Natural killer cell treated with Interleukin-12 subunit alpha and Interleukin-12 subunit beta and Interleukin-15 and Interleukin-18, amount 100 ng/mL, for 72 hours (primary cell): ENCODE data around the gene IFT74. TPM values are rescaled to one million over a fixed set of nuclear protein-coding genes. Genes with fewer than 3 reads are reported as not detected.

Source experiments
- ATAC-seq, 2 donors: fragments of 150-1000 bp; cut with Tn5 transposase in 1 of 2; sonication (Bioruptor Pico), chemical (Tn5 transposase) in 1 of 2; 2 replicates each; pipeline ENCODE4 v1.10.0; 2021
- DNase-seq: peaks from one replicate; pipeline ENCODE4 v3.0.0; 2022; ENCODE audit warnings: low spot score
- H3K27ac Mint-ChIP-seq, 2 donors: 1 replicate in 1 of 2; 2 replicates in 1 of 2; pipeline ENCODE4 v1.8.0; 2022; ENCODE audit warnings: mixed read lengths in 2 of 2, mild to moderate bottlenecking in 1 of 2, moderate library complexity in 1 of 2
- H3K27me3 Mint-ChIP-seq, 2 donors: 1 replicate in 1 of 2; 2 replicates in 1 of 2; pipeline ENCODE4 v1.8.0; 2022; ENCODE audit warnings: mixed read lengths in 2 of 2
- H3K36me3 Mint-ChIP-seq: one replicate; pipeline ENCODE4 v1.8.0; 2022; ENCODE audit warnings: mixed read lengths
- H3K4me1 Mint-ChIP-seq, 2 donors: 1 replicate in 1 of 2; 2 replicates in 1 of 2; pipeline ENCODE4 v1.8.0; 2022; ENCODE audit warnings: low read depth in 2 of 2, mixed read lengths in 2 of 2, mild to moderate bottlenecking in 1 of 2
- H3K4me3 Mint-ChIP-seq: one replicate; pipeline ENCODE4 v1.8.0; 2022; ENCODE audit warnings: mixed read lengths
- H3K9me3 Mint-ChIP-seq: 2 replicates; pipeline ENCODE4 v1.8.0; 2022; ENCODE audit warnings: mixed read lengths
- total RNA-seq, 2 donors: library from RNA; stranded (reverse); gene quantifications; one replicate each; pipeline ENCODE4 v1.2.3, GENCODE V29; 2022

The IFT74 gene
- 10 to 100 TPM in 1 of 2 donors, 1 to 10 TPM in 1; 6.5 to 11.7 TPM for total RNA-seq

DNA sequence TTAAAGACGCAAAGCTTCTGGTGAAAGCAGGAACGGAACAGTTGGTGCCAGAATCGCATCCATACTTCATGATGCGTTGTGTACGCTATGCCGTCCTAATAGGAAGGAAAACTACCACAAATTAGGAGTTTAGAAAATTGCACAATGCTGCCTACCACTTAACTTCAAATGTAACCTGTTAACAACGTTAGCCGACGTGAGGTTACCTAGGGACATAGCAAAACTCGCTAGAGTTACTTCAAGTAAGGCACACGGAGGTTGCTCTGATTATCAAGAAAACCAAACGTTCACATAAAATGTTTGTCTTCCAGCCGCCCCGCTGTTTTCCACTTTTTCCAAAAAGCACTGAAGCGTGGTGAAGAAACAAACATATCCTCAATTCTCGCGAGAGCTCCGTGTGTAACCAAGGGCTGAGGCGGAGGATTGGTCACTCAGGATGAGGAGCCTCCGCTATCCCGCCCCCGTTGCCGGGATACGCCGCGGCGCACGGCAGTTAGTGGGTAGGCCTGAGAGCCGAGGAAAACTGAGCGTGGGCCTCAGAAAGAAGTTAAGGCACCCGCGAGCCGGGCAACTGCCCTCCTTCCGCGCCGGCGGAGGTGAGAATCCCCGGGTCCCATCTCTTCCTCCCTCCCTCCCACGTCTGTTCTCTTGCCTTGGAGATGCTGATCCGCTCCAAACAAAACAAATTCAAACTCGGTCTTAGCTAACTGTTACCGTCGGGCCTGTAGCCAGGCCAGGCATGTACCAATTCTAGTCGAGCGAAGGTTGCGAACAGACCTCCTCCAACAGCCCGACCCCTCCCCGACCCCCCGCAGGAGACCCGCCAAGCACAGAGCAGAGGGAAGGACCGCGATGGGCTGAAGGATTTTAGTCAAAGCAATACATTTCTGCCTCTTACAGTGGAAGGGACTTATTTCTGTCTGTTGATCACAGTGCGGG is at the start of gene IFT74:
TSS of gene IFT74 (plus strand) at position 492 of the 939 bp plus-strand sequence. CDS start 5,556 bp downstream, outside the sequence.
- peak; percentile 100 for ATAC-seq
- peak within 1 kb of the TSS; percentile 83 for H3K4me3 Mint-ChIP-seq
- no peaks in the 10 kb centered on the region for H3K9me3 Mint-ChIP-seq
- H3K27ac Mint-ChIP-seq: peak within 1 kb of the TSS; percentile 87 to 94
- DNase-seq: peak; percentile 96
- H3K36me3 Mint-ChIP-seq: no peaks in the 10 kb centered on the region
- no peaks in the 10 kb centered on the region for H3K27me3 Mint-ChIP-seq
- H3K4me1 Mint-ChIP-seq: peaks cover 17 to 18% of the 10 kb centered on the region in 2 donors

DNA sequence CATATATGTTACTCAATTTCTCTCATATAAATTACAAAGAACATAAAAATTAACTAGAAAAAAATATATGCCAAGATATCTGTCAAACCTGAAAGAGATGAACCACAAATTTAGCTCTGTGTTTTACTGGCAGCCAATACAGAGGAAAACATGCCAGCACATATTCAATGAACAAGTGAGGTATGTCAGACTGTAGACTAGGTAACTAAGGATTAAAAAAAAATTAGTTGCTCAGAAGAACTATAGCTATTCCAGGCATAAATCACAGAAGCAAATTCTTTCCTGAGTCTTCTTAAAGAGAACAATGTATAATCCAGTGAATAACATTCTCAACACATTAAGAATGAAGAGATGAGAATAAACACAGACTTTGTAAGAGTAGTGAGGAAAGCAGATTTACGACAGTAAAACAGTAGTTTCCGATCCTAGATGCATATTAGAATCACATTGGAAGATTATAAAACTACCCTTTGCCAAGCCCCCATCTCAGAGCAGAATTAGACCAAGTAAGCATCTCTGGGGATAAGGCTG is 43.0 kb upstream of the IFT74 start:
- Mint-ChIP-seq H3K9me3 (no peaks in the 10 kb centered on the region), H3K4me1 (no peaks in the 10 kb centered on the region), H3K36me3 (peaks cover 20% of the 10 kb centered on the region), H3K27ac (no peak overlapping the region), H3K4me3 (no peak overlapping the region), H3K27me3 (no peaks in the 10 kb centered on the region)
- ATAC-seq: no peak
- no peak for DNase-seq

DNA sequence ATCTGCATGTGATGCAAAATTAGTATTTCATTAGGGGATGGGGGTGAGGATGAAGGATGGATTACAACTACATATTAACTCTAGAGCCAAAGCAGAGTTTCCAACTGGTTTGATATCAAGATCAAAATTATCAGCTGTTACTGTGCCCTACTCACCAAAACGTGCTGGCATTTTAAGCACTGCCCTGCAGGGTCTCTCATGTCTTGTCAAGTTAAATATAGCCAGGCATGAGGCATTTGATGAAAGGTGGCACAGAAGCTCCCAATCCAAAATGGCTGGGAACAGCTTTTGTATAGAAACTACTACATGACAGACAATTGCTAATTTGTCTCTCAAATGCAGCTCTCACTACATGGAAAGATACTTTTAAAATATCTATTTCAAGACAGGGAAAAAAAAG is 36.5 kb upstream of the IFT74 start:
- ATAC-seq: no peak
- Mint-ChIP-seq H3K9me3 (no peaks in the 10 kb centered on the region), H3K36me3 (peaks cover 40% of the 10 kb centered on the region), H3K4me1 (no peaks in the 10 kb centered on the region), H3K27ac (no peak overlapping the region), H3K27me3 (no peaks in the 10 kb centered on the region), H3K4me3 (no peak overlapping the region)
- no peak for DNase-seq

DNA sequence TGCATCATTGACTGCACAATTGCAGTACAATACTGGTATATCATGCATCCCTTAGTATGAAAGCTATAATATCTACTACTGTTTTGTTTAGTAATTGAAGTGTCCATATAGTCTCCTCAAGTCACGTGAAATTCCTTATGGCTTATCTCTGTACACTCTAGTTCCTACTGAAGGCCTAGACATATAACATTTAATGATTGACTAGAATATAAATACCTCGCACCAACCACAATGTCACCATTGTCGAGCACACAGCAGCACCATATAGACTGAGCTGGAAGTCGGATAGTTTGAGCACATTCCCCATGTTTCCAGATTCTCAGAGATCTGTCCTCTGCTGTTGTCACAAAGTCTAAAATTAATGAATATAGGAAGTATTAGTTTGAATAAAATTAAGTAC is 30.6 kb upstream of the IFT74 start:
- H3K4me3 Mint-ChIP-seq: no peak overlapping the region
- peaks cover 2 to 4% of the 10 kb centered on the region in 2 donors for H3K4me1 Mint-ChIP-seq
- no peaks in the 10 kb centered on the region for H3K9me3 Mint-ChIP-seq
- no peak overlapping the region for H3K27ac Mint-ChIP-seq
- H3K27me3 Mint-ChIP-seq: no peaks in the 10 kb centered on the region
- DNase-seq (no peak), ATAC-seq (no peak)
- peaks cover 30% of the 10 kb centered on the region for H3K36me3 Mint-ChIP-seq

DNA sequence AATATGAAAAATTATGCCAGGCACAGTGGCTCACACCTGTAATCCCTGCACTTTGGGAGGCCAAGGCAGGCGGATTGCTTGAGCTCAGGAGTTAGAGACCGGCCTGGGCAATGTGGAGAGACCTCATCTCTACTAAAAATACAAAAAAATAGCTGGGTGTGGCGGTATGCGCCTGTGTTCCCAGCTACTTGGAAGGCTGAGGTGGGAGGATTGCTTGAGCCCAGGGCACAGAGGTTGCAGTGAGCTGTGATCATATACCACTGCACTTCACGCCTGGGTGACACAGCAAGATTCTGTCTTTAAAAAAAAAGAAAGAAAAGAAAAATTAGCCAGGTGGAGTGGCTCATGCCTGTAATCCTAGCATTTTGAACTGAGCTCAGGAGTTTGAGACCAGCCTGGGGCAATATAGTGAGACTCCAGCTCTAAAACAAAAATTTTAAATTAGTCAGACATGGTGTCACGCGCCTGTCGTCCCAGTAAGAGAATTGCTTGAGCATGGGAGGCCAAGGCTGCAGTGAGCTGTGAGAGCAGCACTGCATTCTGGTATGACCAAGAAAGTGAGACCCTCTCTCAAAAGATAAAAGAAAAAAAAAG is 27.2 kb upstream of the IFT74 start:
- no peak for DNase-seq
- peaks cover 2 to 4% of the 10 kb centered on the region in 2 donors for H3K4me1 Mint-ChIP-seq

DNA sequence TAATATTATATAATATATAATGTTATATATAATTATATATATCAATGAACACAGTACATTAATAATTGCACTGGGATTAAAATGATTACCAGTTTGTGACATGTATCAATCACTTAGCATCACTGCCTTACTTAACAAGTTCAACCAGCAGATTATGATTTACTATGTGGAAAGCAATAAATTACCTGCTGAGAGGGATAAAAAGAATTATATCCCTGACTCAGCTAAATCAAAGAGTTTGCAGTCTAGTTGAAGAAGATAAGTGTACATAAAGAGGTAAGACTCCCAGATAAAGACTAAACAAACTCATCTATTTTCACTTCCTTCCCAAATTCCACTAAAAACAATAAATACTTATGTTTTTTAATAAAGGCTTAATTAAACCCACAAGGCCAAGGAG is 20.4 kb upstream of the IFT74 start:
- DNase-seq (no peak), ATAC-seq (no peak)
- Mint-ChIP-seq H3K4me3 (no peak overlapping the region), H3K36me3 (peaks cover 10% of the 10 kb centered on the region), H3K27ac (no peak overlapping the region), H3K27me3 (no peaks in the 10 kb centered on the region), H3K9me3 (peaks cover 7% of the 10 kb centered on the region), H3K4me1 (peaks cover 33 to 34% of the 10 kb centered on the region in 2 donors)

More for the DNA sequence above, 27.2 kb upstream of the IFT74 start:
- Mint-ChIP-seq H3K9me3 (no peaks in the 10 kb centered on the region), H3K27ac (no peak overlapping the region), H3K27me3 (no peaks in the 10 kb centered on the region), H3K4me3 (no peak overlapping the region), H3K36me3 (peaks cover 20% of the 10 kb centered on the region)
- ATAC-seq: no peak

DNA sequence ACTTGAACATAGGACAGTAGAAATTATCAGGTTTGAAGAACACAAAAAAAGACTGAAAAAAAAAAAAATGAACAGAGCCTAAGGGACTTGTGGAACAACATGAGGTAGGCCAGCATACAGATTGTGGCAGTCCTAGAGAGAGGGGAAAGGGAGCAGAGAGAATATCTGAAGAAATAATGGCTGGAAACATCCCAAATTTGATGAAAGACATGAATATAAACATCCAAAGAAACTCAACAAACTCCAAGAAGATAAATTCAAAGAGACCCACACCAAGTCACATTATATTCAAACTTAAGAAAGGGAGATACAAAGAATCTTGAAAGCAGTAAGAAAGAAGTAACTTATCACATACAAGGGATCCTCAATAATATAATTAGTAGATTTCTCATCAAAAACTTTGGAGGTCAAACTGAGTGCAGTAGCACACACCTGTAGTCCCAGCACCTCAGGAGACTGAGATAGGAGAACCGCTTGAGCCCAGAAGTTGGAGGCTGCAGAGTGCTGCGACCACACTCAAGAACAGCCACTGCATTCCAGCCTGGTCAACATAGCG is 18.3 kb upstream of the IFT74 start:
- Mint-ChIP-seq H3K27me3 (no peaks in the 10 kb centered on the region), H3K9me3 (peaks cover 7% of the 10 kb centered on the region), H3K4me3 (no peak overlapping the region), H3K4me1 (peaks cover 44 to 49% of the 10 kb centered on the region in 2 donors), H3K36me3 (peaks cover 10% of the 10 kb centered on the region), H3K27ac (peak overlapping the region in 1 of 2 donors; percentile 9)
- DNase-seq (no peak), ATAC-seq (no peak)

DNA sequence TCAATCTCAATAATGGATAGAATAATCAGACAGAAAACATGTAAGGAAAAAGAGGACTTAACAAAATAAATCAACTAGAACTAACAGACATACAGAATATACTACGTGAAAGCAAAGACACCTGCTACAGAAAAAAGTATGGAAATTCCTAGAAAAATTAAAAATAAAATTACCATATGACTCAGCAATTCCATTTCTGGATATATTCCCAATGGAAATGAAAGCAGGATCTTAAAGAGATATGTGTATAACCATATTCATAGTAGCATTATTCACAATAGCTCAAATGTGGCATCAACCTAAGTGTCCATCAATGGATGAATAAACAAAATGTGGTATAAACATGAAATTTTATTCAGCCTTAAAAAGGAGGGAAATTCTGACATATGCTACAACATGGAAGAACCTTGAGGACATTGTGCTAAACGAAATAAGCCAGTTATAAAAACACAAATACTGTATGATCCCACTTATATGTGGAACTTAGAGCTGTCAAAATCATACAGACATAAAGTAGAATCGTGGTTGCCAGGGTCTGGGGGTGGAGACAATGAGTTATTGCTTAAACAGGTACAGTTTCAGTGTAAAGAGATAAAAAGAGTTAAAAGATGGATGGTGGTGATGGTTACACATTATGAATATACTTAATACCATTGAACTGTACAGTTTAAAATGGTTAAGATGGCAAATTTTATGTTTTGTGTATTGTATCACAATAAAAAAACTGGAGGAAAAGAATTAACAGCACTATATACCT is 16.1 kb upstream of the IFT74 start:
- H3K27ac Mint-ChIP-seq: no peak overlapping the region
- no peak for ATAC-seq
- no peak for DNase-seq
- H3K9me3 Mint-ChIP-seq: peaks cover 7% of the 10 kb centered on the region
- H3K4me1 Mint-ChIP-seq: peaks cover 53 to 55% of the 10 kb centered on the region in 2 donors
- peaks cover 10% of the 10 kb centered on the region for H3K36me3 Mint-ChIP-seq
- no peaks in the 10 kb centered on the region for H3K27me3 Mint-ChIP-seq
- H3K4me3 Mint-ChIP-seq: peak overlapping the region; percentile 4

DNA sequence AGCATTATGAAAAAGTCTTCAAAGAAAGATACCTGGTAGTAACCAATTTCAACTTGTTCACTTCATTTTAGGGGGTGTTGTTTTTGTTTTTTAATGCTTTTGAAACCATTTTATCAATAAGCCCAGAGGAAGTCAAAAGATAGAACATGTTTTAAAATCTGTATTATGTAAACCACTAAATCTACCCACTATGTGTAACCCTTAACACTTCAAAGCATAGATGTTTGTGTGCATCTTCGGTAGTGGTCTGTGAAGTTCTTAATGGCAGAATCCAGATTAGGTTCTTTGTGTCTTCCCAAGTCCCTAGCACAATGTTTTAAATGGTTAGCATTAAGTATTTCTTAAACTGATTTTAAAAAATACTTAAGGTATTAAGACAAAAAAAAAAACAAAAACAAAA is 15.4 kb upstream of the IFT74 start:
- Mint-ChIP-seq H3K27me3 (no peaks in the 10 kb centered on the region), H3K9me3 (peaks cover 7% of the 10 kb centered on the region), H3K36me3 (peaks cover 14% of the 10 kb centered on the region), H3K4me1 (peaks cover 57% of the 10 kb centered on the region in 2 donors), H3K27ac (no peak overlapping the region), H3K4me3 (peak overlapping the region; percentile 4)
- no peak for DNase-seq
- ATAC-seq: no peak

DNA sequence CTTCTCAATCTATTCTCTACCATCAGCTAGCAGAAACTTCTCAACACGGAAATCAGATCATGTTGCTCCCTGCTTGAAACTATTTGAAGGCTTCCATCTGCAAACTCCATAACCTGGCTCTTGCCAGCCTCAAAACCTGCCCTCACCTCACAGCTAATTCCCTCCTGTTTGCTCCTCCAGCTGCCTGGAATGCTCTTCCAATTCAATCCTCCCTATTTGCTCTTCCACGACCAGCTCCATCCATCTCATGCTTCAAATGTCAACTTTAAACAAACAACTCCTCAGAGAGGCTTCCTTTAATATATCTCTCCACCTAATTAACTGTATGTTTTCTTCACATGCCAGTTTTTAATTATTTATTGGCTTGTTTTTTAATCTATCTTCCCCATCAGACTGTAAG is 10.6 kb upstream of the IFT74 start:
- peaks cover 4 to 6% of the 10 kb centered on the region in 2 donors for H3K27me3 Mint-ChIP-seq
- peaks cover 37 to 49% of the 10 kb centered on the region in 2 donors for H3K4me1 Mint-ChIP-seq
- peak overlapping the region; percentile 99 to 100 for H3K27ac Mint-ChIP-seq
- peaks cover 11% of the 10 kb centered on the region for H3K36me3 Mint-ChIP-seq
- ATAC-seq: no peak
- H3K9me3 Mint-ChIP-seq: no peaks in the 10 kb centered on the region
- H3K4me3 Mint-ChIP-seq: peak overlapping the region; percentile 86
- DNase-seq: no peak

DNA sequence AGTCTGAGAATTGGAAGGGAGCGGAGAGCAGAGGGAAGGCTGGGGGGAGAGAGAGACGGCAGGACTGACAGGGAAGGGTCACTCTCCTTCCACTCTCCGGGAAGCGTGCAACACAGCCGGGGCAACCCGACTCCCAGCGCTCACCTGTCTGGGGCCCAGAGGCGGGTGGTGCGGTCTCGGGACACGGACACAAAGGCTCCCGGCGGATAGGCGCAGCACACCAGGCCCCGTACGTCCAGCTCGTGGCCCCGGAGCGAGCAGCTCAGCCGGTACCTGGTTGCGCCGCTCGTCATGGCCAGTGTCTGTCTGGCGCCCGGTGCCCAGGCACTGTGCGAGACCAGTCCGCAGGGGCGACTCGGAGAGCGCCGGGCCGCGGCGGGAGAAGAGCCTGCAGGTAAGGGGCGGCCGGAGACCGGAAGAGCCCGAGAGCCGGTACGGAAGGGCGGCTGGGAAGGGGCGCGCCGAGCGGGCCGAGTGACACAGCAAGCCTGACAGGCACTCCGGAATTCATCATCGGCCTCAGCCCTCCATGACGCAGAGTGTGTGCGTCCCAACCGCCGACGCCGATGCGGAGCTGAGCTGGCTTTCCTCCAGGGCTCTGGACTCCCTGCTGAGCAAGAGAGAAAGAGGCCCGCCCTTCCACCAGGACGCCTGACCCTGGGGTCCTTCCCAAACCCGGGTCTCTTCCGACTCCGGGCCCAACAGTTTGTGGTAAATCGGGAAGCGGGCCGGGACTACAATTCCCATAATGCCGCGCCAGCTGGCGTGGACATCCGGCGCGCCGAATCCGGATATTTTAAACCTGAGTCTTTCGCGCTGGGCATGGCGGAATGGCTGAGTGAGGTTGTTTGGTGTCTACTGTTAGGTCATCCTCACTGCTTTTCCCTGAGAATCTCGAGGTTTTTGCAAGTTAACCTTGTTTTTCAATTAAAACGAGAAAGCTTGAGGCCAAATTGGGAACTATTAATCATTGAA is 9.2 kb upstream of the IFT74 start, which contains the start of gene PLAA:
TSS of gene PLAA (minus strand) at position 490 of the 975 bp plus-strand sequence. CDS start at position 293, 197 bp downstream.
- DNase-seq (peak; percentile 87), ATAC-seq (peak; percentile 99)
- Mint-ChIP-seq H3K27ac (peak within 1 kb of the TSS; percentile 99 to 100), H3K27me3 (peaks cover 4 to 6% of the 10 kb centered on the region in 2 donors), H3K36me3 (peaks cover 11% of the 10 kb centered on the region), H3K4me3 (peak within 1 kb of the TSS; percentile 86), H3K9me3 (no peaks in the 10 kb centered on the region), H3K4me1 (peaks cover 27 to 37% of the 10 kb centered on the region in 2 donors)

DNA sequence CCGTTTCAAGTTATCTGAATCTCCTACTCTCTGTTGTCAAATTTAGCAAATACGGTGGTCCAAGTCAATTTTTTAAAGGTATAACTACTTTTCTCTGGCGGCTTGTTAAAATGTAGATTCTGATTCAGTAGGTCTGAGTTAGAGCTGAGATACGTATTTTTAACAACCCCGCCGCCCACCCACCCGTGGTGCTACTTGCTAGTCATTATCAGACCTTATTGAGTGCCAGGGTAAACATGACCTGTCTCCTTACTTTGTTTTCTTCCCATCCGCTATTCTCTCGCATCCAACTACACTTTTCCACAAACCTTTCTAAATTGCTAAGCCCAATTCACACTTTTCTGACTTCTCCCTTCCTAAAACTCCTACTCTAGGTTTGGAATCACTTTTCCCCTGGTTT is 8.5 kb upstream of the IFT74 start:
- peaks cover 11% of the 10 kb centered on the region for H3K36me3 Mint-ChIP-seq
- ATAC-seq (no peak), DNase-seq (no peak)
- no peaks in the 10 kb centered on the region for H3K9me3 Mint-ChIP-seq
- H3K27ac Mint-ChIP-seq: peak overlapping the region; percentile 99 to 100
- H3K4me3 Mint-ChIP-seq: peak overlapping the region; percentile 86
- peaks cover 4 to 6% of the 10 kb centered on the region in 2 donors for H3K27me3 Mint-ChIP-seq
- peaks cover 24 to 32% of the 10 kb centered on the region in 2 donors for H3K4me1 Mint-ChIP-seq
